Fibroblast of pulmonary artery (primary cell): ENCODE data around the gene TMBIM1.

ENCODE experiments used
- DNase-seq: peaks from one replicate; pipeline ENCODE4 v3.0.0-alpha.2; 2010; ENCODE audit warnings: low read depth
- H3K4me3 ChIP-seq: replicated peaks from 2 replicates; pipeline ENCODE4 v1.5.1; 2011; ENCODE audit warnings: low read depth, mild to moderate bottlenecking, control low read depth, low read length, moderate library complexity
- TF ChIP-seq, protein P1 (sequence below): IDR thresholded peaks from 2 replicates; pipeline ENCODE4 v1.5.1; 2011; ENCODE audit warnings: mild to moderate bottlenecking, control low read depth, low read length, inconsistent platforms; ENCODE audit errors: missing control alignments

Gene TMBIM1

DNA sequence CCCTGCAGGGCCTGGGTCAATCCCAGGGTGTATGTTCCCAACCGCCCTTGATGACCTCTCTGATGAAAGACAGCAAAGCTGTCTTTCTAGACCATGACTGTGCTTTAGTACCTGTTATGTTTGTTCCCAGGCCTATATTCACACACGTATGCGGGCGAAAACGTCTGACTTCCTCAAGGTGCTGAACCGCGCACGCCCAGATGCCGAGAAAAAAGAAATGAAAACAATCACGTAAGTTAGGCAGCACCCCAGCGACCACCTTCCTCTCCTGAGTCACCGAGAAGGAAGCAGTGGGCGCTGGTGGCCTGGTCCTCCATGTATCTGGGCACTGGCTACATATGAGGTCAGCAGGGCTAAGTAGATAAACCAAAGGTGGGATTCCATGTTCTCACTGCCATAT lies 42.6 kb downstream of the TMBIM1 start:
- H3K4me3 ChIP-seq = no peak overlapping the region
- no peak for DNase-seq
- TF ChIP-seq, protein P1, sequence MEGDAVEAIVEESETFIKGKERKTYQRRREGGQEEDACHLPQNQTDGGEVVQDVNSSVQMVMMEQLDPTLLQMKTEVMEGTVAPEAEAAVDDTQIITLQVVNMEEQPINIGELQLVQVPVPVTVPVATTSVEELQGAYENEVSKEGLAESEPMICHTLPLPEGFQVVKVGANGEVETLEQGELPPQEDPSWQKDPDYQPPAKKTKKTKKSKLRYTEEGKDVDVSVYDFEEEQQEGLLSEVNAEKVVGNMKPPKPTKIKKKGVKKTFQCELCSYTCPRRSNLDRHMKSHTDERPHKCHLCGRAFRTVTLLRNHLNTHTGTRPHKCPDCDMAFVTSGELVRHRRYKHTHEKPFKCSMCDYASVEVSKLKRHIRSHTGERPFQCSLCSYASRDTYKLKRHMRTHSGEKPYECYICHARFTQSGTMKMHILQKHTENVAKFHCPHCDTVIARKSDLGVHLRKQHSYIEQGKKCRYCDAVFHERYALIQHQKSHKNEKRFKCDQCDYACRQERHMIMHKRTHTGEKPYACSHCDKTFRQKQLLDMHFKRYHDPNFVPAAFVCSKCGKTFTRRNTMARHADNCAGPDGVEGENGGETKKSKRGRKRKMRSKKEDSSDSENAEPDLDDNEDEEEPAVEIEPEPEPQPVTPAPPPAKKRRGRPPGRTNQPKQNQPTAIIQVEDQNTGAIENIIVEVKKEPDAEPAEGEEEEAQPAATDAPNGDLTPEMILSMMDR = no peak

DNA sequence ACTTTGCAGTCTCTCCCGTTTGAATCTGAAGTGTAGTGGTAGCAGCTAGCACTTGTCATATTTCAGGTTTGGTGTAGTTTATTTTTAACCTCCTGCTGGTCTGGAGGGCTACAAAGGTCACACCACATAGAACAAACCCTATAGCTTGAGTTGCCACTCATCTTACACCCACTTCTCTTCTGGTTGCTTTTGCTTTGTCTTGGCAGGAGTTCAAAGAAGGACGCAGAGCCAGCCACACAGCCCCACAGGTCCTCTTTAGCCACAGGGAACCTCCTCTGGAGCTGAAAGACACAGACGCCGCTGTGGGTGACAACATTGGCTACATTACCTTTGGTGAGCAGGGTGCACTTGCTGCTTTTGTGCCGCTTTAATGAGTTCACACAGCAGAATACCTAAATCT lies 47.1 kb downstream of the TMBIM1 start:
- TF ChIP-seq, protein P1 = no peak
- DNase-seq = no peak
- no peak overlapping the region for H3K4me3 ChIP-seq

DNA sequence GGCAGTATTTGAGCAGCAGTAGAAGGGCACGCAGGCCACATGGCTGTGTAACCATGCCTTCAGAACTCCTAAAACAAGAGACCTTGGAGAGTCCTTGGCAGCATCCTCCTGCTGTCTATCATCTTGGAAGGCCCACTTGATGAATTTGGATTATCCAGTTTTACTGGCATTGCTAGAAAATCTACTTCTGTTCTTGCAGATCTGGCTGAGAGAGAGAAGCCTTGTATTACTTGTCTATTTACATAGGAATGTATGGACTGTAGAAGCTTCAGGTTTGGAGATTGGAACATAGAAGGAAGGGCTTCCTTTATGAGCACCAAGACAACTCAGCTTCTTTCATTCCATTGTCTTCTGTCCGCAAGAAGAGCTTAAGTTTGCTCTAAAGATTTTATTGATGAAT lies 47.6 kb downstream of the TMBIM1 start:
- DNase-seq = no peak
- no peak overlapping the region for H3K4me3 ChIP-seq
- TF ChIP-seq, protein P1 = no peak

DNA sequence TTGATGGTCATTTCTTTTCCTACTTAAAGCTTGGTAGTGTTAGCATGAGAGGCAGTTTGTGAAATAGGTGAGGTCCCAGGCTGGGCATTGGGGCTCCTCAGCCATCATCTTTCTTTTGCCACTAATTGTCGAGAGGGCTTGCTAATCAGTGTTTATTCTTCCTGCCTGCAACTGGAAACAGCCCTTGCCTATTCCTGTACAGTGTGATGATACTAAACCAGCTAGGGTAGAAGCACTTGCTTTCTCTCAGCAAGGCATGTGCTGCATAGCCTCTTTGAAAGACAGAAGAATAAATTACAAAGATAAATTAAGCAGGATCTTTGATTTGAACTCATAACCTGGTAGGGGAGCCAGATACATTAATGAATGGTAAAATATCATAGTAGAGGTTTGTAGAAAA lies 48.1 kb downstream of the TMBIM1 start:
- TF ChIP-seq, protein P1 = no peak
- H3K4me3 ChIP-seq = no peak overlapping the region

DNA sequence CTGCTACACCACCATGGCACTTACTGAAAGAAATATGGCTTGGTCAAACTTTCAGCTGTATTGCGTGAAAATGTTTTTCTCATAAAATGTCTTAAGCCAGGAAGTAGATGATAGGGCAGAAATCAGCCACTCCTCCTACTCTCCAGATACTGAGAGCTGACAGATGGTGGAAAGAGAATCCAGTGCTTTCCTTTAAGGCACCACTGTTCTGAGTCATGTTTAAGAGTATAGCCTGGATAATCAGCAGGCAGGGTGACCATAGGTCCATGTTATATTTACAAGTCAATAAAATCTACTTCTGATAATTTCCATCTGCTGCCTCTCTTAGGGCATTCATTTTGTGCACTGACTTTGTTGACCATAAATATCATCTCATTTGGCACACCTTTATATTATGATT lies 53.4 kb downstream of the TMBIM1 start:
- no peak overlapping the region for H3K4me3 ChIP-seq
- TF ChIP-seq, protein P1 = no peak
- no peak for DNase-seq

More for the DNA sequence above, 48.1 kb downstream of the TMBIM1 start:
- DNase-seq = no peak

DNA sequence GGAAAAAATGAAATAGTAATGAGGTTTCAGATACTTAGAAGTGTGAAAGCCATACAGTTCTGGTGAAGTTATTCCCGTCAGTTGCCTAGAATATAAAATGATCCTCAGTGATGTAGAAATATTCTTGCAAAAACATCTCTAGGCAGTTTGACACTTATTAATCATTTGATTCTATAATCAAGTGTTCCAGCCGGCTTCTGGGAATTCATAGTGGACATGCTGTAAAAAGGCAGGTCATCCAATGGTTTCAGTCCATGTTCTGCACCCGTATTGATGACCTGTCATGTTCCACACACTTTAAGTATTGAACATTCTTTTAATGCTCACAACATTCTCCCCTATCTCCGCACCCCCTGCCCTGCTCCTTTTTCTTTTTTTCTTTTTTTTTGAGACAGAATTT lies 55.5 kb downstream of the TMBIM1 start:
- no peak overlapping the region for H3K4me3 ChIP-seq
- DNase-seq = no peak
- TF ChIP-seq, protein P1 = no peak

DNA sequence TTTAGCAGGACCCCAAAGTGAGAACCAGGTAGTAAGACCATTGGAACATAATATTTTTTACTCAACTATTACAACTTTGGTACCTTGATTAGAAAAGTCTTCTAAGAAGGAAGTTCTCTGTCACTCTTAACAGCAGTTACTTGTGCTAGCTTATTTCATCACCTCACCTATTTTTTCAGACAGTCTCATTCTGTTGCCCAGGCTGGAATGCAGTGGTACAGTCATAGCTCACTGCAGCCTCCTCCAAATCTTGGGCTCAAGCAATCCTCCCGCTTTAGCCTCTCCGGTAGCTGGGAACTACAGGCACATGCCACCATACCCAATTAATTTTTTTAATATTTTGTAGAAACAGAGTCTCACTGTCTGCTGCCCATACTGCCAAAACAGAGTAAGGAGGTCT lies 57.3 kb downstream of the TMBIM1 start:
- H3K4me3 ChIP-seq = no peak overlapping the region
- TF ChIP-seq, protein P1 = no peak
- DNase-seq = no peak
